ENCODE measurements around the gene NRSN1. TPM values are rescaled to one million over a fixed set of nuclear protein-coding genes. Genes with fewer than 3 reads are reported as not detected.

The NRSN1 gene
- total RNA-seq, 4 donors from 2014 or later, result not detected

DNA sequence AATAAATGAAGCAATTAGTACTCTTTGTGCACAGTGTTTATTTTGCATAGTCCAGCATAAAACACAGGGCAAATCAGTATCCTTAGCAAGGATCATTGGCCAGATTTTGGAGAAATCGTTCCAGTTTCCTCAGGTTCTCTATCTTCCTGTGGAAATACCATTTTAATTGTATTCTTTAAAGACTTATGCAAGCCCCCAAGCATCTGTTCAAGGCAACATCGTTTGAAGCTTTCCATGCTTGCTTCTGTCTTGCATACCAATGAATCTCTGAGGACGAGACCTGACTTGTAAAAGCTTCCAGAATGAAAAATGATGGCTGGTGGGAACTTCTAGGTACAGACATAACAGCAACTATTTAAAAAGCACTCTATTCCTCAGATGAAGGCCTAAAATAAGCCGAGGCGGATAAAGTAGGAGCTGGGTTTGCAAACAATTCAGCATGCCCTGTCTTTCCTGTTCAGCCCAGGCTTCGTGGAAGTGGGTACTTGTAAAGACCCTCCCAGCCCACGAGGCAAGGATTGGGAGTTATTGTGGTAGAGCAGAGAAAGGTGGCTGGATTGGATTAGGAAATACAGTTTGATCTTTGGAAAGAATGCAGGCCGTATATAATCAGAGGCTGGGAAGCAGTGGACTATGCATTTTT lies 21.6 kb downstream of the NRSN1 start:
- DNase-seq, result no peak
- Histone ChIP-seq H3K27me3 (no peaks in the 10 kb centered on the region), H3K9me3 (no peaks in the 10 kb centered on the region), H3K36me3 (no peaks in the 10 kb centered on the region), H3K27ac (no peak overlapping the region), H3K4me1 (no peaks in the 10 kb centered on the region), H3K4me3 (no peak overlapping the region)
- no peak for TF ChIP-seq POLR2A (IDR thresholded peaks at IDR 0.05)
- TF ChIP-seq, protein P1, sequence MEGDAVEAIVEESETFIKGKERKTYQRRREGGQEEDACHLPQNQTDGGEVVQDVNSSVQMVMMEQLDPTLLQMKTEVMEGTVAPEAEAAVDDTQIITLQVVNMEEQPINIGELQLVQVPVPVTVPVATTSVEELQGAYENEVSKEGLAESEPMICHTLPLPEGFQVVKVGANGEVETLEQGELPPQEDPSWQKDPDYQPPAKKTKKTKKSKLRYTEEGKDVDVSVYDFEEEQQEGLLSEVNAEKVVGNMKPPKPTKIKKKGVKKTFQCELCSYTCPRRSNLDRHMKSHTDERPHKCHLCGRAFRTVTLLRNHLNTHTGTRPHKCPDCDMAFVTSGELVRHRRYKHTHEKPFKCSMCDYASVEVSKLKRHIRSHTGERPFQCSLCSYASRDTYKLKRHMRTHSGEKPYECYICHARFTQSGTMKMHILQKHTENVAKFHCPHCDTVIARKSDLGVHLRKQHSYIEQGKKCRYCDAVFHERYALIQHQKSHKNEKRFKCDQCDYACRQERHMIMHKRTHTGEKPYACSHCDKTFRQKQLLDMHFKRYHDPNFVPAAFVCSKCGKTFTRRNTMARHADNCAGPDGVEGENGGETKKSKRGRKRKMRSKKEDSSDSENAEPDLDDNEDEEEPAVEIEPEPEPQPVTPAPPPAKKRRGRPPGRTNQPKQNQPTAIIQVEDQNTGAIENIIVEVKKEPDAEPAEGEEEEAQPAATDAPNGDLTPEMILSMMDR (IDR thresholded peaks at IDR 0.05), result no peak
- intact Hi-C loops (cut with DNase I), result no loop called here
- WGBS, 2 donors, result 29 to 39% methylated on average over 8 of the region's 8 CpGs

DNA sequence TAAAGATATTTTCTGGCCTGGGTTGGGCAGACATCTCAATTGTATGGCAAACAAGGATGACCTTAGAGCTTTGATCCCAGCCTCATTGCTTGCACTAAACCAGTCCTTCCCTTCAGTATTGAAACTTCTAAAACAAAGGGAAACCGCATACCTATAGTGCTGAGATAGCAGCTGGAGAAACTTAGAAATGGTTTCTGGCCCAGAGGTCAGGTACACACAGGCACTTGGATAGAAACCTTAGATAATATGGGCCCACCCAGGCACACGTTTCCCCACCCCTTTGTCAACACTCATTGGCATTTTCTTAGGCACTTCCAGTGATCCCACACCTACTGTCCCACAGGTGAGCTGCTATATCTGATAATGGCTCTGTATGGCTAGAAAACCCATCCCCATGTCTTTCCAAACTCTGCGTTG lies 22.1 kb downstream of the NRSN1 start:
- 67 to 78% methylated on average over 3 of the region's 3 CpGs for WGBS, 2 donors

GRCh38 chr6:24148684-24149083 lies 22.7 kb downstream of the NRSN1 start:
- no peak overlapping the region for H3K27ac ChIP-seq
- no peak for DNase-seq
- no peak for TF ChIP-seq POLR2A (IDR thresholded peaks at IDR 0.05)
- TF ChIP-seq, protein P1 (IDR thresholded peaks at IDR 0.05), result no peak
- H3K4me3 ChIP-seq, result no peak overlapping the region
- H3K27me3 ChIP-seq, result no peaks in the 10 kb centered on the region
- intact Hi-C loops (cut with DNase I), result no loop called here
- H3K9me3 ChIP-seq, result no peaks in the 10 kb centered on the region
- no peaks in the 10 kb centered on the region for H3K4me1 ChIP-seq
- H3K36me3 ChIP-seq, result no peaks in the 10 kb centered on the region

More for the DNA sequence above, 22.1 kb downstream of the NRSN1 start:
- H3K9me3 ChIP-seq, result no peaks in the 10 kb centered on the region
- no peak overlapping the region for H3K4me3 ChIP-seq
- TF ChIP-seq, protein P1 (IDR thresholded peaks at IDR 0.05), result no peak
- TF ChIP-seq POLR2A (IDR thresholded peaks at IDR 0.05), result no peak
- H3K27ac ChIP-seq, result no peak overlapping the region
- no peak for DNase-seq
- no peaks in the 10 kb centered on the region for H3K27me3 ChIP-seq
- intact Hi-C loops (cut with DNase I), result no loop called here
- H3K36me3 ChIP-seq, result no peaks in the 10 kb centered on the region
- no peaks in the 10 kb centered on the region for H3K4me1 ChIP-seq

DNA sequence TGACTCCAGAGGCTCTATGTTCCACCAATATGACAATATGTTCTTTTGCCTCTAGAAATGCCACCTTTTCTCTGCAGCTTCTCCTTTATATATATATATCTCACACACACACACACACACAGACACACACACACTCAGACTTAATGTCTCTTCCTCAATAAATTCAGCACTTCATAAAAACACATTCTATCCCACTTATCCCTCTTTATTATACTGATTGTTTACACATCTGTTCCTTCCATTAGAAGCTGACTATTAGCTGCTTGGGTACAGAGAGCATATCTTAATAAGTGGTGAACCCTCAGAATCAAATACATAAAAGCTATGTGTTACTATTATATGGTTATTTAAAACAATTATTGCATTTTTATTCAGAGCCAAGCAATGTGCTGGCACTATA lies 23.3 kb downstream of the NRSN1 start:
- H3K4me3 ChIP-seq, result no peak overlapping the region
- intact Hi-C loops (cut with DNase I), result no loop called here
- H3K27me3 ChIP-seq, result no peaks in the 10 kb centered on the region
- no peaks in the 10 kb centered on the region for H3K36me3 ChIP-seq
- H3K4me1 ChIP-seq, result no peaks in the 10 kb centered on the region
- DNase-seq, result no peak
- TF ChIP-seq, protein P1 (IDR thresholded peaks at IDR 0.05), result no peak
- no peak for TF ChIP-seq POLR2A (IDR thresholded peaks at IDR 0.05)
- no peak overlapping the region for H3K27ac ChIP-seq
- H3K9me3 ChIP-seq, result no peaks in the 10 kb centered on the region

DNA sequence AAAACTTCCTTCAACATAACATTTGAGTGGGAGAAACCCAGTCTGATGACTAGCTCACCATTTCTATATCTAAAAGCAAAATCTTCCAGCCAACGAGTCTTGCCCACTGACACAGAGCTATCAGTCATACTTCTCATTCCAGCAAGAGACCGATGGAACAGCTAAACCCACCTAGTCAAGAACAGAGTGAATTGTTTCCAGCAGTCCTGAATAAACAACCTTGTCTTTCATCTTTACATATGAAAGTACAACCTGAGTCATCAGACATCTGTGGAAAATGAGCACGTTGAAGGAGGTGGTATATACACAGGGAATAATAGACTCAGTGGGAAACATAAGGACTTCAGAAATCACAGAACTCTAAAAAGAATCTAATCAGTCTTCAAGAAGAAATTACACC lies 23.8 kb downstream of the NRSN1 start:
- 18 to 33% methylated on average over 3 of the region's 3 CpGs for WGBS, 2 donors
- no peak for DNase-seq
- intact Hi-C loops (cut with DNase I), result no loop called here
- Histone ChIP-seq H3K9me3 (no peaks in the 10 kb centered on the region), H3K27ac (no peak overlapping the region), H3K36me3 (no peaks in the 10 kb centered on the region), H3K4me3 (no peak overlapping the region), H3K4me1 (no peaks in the 10 kb centered on the region), H3K27me3 (no peaks in the 10 kb centered on the region)
- TF ChIP-seq POLR2A (IDR thresholded peaks at IDR 0.05), result no peak
- TF ChIP-seq, protein P1 (IDR thresholded peaks at IDR 0.05), result no peak

All from esophagus squamous epithelium (tissue), 5 donors.